H9 (cell line): ENCODE data around the gene GJA10. TPM values are rescaled to one million over a fixed set of nuclear protein-coding genes. Genes with fewer than 3 reads are reported as not detected.
A peak's percentile ranks its signal among the peaks of the same experiment; 100 is the strongest.
"Not testable (repeated sequence)": the region's sequence is repeated elsewhere in the genome, so short reads cannot be mapped to it uniquely, and the experiment has no call there.

ENCODE experiments used
- DNase-seq: peaks from one replicate; pipeline ENCODE4 v3.0.0-alpha.2; 2017
- H2AFZ ChIP-seq: one replicate; pipeline ENCODE4 v1.6.1; 2013; ENCODE audit warnings: mild to moderate bottlenecking, low read length, control low read depth, moderate library complexity
- H2AK5ac ChIP-seq: 2 replicates; pipeline ENCODE4 v1.6.1; 2013; ENCODE audit warnings: low read length, control low read depth, mixed read lengths; ENCODE audit not compliant: insufficient read length
- H2BK120ac ChIP-seq: one replicate; pipeline ENCODE4 v1.6.1; 2013; ENCODE audit warnings: low read depth, mild to moderate bottlenecking, low read length, control low read depth, inconsistent platforms; ENCODE audit not compliant: poor library complexity, severe bottlenecking
- H2BK12ac ChIP-seq: 2 replicates; pipeline ENCODE4 v1.6.1; 2013; ENCODE audit warnings: low read length, control low read depth, mixed read lengths, low read depth; ENCODE audit not compliant: insufficient read length
- H2BK15ac ChIP-seq: 2 replicates; pipeline ENCODE4 v1.6.1; 2013; ENCODE audit warnings: low read depth, low read length, control low read depth
- H2BK20ac ChIP-seq: one replicate; pipeline ENCODE4 v1.6.1; 2013; ENCODE audit warnings: low read depth, mild to moderate bottlenecking, low read length, control low read depth, inconsistent platforms; ENCODE audit not compliant: poor library complexity, severe bottlenecking
- H2BK5ac ChIP-seq: 2 replicates; pipeline ENCODE4 v1.6.1; 2013; ENCODE audit warnings: low read length, control low read depth, mixed read lengths; ENCODE audit not compliant: insufficient read length
- H3K14ac ChIP-seq: 2 replicates; pipeline ENCODE4 v1.6.1; 2013; ENCODE audit warnings: low read length, control low read depth; ENCODE audit not compliant: insufficient read depth
- H3K18ac ChIP-seq: 2 replicates; pipeline ENCODE4 v1.6.1; 2013; ENCODE audit warnings: low read depth, mild to moderate bottlenecking, mixed read lengths, low read length, control low read depth; ENCODE audit not compliant: insufficient read length
- H3K23ac ChIP-seq: 2 replicates; pipeline ENCODE4 v1.6.1; 2013; ENCODE audit warnings: low read length, control low read depth, mixed read lengths, low read depth; ENCODE audit not compliant: insufficient read length
- H3K23me2 ChIP-seq: 2 replicates; pipeline ENCODE4 v1.6.1; 2013; ENCODE audit warnings: low read depth, mild to moderate bottlenecking, mixed read lengths, low read length, control low read depth; ENCODE audit not compliant: insufficient read length, poor library complexity, severe bottlenecking
- H3K27ac ChIP-seq: 2 replicates; pipeline ENCODE4 v1.5.1; 2013; ENCODE audit warnings: low read length, control low read depth, mixed read lengths, low read depth; ENCODE audit not compliant: insufficient read length
- H3K27me3 ChIP-seq: 2 replicates; pipeline ENCODE4 v1.6.1; 2013; ENCODE audit warnings: low read length, control low read depth, inconsistent platforms; ENCODE audit not compliant: insufficient read depth
- H3K4ac ChIP-seq: 2 replicates; pipeline ENCODE4 v1.6.1; 2013; ENCODE audit warnings: low read depth, mild to moderate bottlenecking, control low read depth, inconsistent platforms, low read length, moderate library complexity
- H3K4me1 ChIP-seq: 2 replicates; pipeline ENCODE4 v1.6.1; 2013; ENCODE audit warnings: low read length, control low read depth, inconsistent platforms; ENCODE audit not compliant: insufficient read depth
- H3K4me2 ChIP-seq: 2 replicates; pipeline ENCODE4 v1.6.1; 2013; ENCODE audit warnings: low read length, control low read depth, mixed read lengths; ENCODE audit not compliant: insufficient read length, insufficient read depth
- H3K56ac ChIP-seq: 2 replicates; pipeline ENCODE4 v1.6.1; 2013; ENCODE audit warnings: low read depth, mild to moderate bottlenecking, mixed read lengths, low read length, control low read depth; ENCODE audit not compliant: insufficient read length
- H3K79me1 ChIP-seq: 2 replicates; pipeline ENCODE4 v1.6.1; 2013; ENCODE audit warnings: low read depth, mild to moderate bottlenecking, moderate library complexity, low read length, control low read depth, inconsistent platforms; ENCODE audit not compliant: insufficient read depth, poor library complexity, severe bottlenecking
- H3K79me2 ChIP-seq: 2 replicates; pipeline ENCODE4 v1.6.1; 2013; ENCODE audit warnings: low read length, control low read depth, inconsistent platforms; ENCODE audit not compliant: insufficient read depth
- H3K9ac ChIP-seq: 2 replicates; pipeline ENCODE4 v1.6.1; 2013; ENCODE audit warnings: low read length, control low read depth, mixed read lengths; ENCODE audit not compliant: insufficient read length; ENCODE audit errors: extremely low read depth
- H3K9me3 ChIP-seq: one replicate; pipeline ENCODE4 v1.6.1; 2013; ENCODE audit warnings: low read depth, low read length, inconsistent platforms; ENCODE audit not compliant: control insufficient read depth
- H3T11ph ChIP-seq: one replicate; pipeline ENCODE4 v1.6.1; 2013; ENCODE audit warnings: mild to moderate bottlenecking, low read length, control low read depth, inconsistent platforms
- H4K20me1 ChIP-seq: one replicate; pipeline ENCODE4 v1.6.1; 2013; ENCODE audit not compliant: control insufficient read depth, insufficient read length, insufficient read depth
- H4K5ac ChIP-seq: 2 replicates; pipeline ENCODE4 v1.6.1; 2013; ENCODE audit warnings: low read depth, mild to moderate bottlenecking, mixed read lengths, low read length, control low read depth; ENCODE audit not compliant: insufficient read length
- H4K8ac ChIP-seq: replicated peaks from 2 replicates; pipeline ENCODE4 v1.6.1; 2013; ENCODE audit warnings: low read length, control low read depth, mixed read lengths, low read depth; ENCODE audit not compliant: insufficient read length
- H4K91ac ChIP-seq: 2 replicates; pipeline ENCODE4 v1.6.1; 2013; ENCODE audit warnings: low read depth, mild to moderate bottlenecking, moderate library complexity, mixed read lengths, low read length, control low read depth; ENCODE audit not compliant: insufficient read length
- H3K27ac Mint-ChIP-seq, 3 experiments: 2 replicates in 2 of 3; 3 replicates in 1 of 3; pipeline ENCODE4 v1.8.0; 2020 to 2021; ENCODE audit warnings: mixed read lengths in 3 of 3, mild to moderate bottlenecking in 1 of 3, moderate library complexity in 1 of 3
- H3K27me3 Mint-ChIP-seq: 2 replicates; pipeline ENCODE4 v1.8.0; 2021; ENCODE audit warnings: low read depth, mild to moderate bottlenecking, moderate library complexity, mixed read lengths
- H3K36me3 Mint-ChIP-seq, 3 experiments: 2 replicates in 2 of 3; 3 replicates in 1 of 3; pipeline ENCODE4 v1.8.0; 2020 to 2021; ENCODE audit warnings: low read depth in 3 of 3, mixed read lengths in 3 of 3; ENCODE audit not compliant: insufficient read depth in 1 of 3
- H3K4me1 Mint-ChIP-seq, 2 experiments: 2 replicates each; pipeline ENCODE4 v1.8.0; 2020; ENCODE audit warnings: mixed read lengths in 2 of 2
- H3K4me3 Mint-ChIP-seq, 2 experiments: 2 replicates in 1 of 2; 3 replicates in 1 of 2; pipeline ENCODE4 v1.8.0; 2020 to 2021; ENCODE audit warnings: mild to moderate bottlenecking in 2 of 2, mixed read lengths in 2 of 2, moderate library complexity in 1 of 2
- H3K9me3 Mint-ChIP-seq, 2 experiments: 2 replicates in 1 of 2; 3 replicates in 1 of 2; pipeline ENCODE4 v1.8.0; 2020; ENCODE audit warnings: mild to moderate bottlenecking in 2 of 2, mixed read lengths in 2 of 2, moderate library complexity in 1 of 2
- CTCF ChIP-seq: fragments of 200-600 bp; sonication (generic); conservative IDR thresholded peaks from 3 replicates; pipeline ENCODE4 v1.8.0; 2021; ENCODE audit warnings: antibody characterized with exemption, mild to moderate bottlenecking
- WGBS: extraction: QIAGEN DNeasy Blood & Tissue Kit; methylation state at CpG from one replicate; pipeline ENCODE4 v1.1.7; 2013; ENCODE audit warnings: missing lambda C conversion rate, low lambda C conversion rate, mixed read lengths; ENCODE audit not compliant: insufficient read length; ENCODE audit errors: extremely low coverage; 5-methylcytosine and 5-hydroxymethylcytosine counted together
- total RNA-seq: library from RNA; stranded (reverse); gene quantifications from 2 replicates; pipeline ENCODE4 v1.2.1, GENCODE V29; 2021

Gene GJA10
- total RNA-seq, 1 experiment from 2014 or later: not detected

GRCh38 chr6:89895276-89895874 lies 1.1 kb downstream of the GJA10 start:
- no peak overlapping the region for H3K27ac Mint-ChIP-seq
- Histone ChIP-seq H2BK5ac (no peak overlapping the region), H4K91ac (no peak overlapping the region), H2AK5ac (no peak overlapping the region), H3K23me2 (no peaks in the 10 kb centered on the region), H4K8ac (no peak overlapping the region), H2BK12ac (no peak overlapping the region), H3K27me3 (no peaks in the 10 kb centered on the region), H3K9me3 (no peaks in the 10 kb centered on the region), H3K14ac (no peak overlapping the region), H3K56ac (no peak overlapping the region), H3K79me1 (no peaks in the 10 kb centered on the region), H3K23ac (no peak overlapping the region), H3K4me2 (no peak overlapping the region), H3K4ac (no peak overlapping the region), H3K79me2 (no peaks in the 10 kb centered on the region), H3K9ac (no peak overlapping the region), H3K4me1 (peaks cover 8% of the 10 kb centered on the region), H3T11ph (no peak overlapping the region), H2BK120ac (no peak overlapping the region), H3K18ac (no peak overlapping the region), H2BK20ac (no peak overlapping the region), H2AFZ (no peak overlapping the region), H4K5ac (no peak overlapping the region), H2BK15ac (no peak overlapping the region), H3K27ac (no peak overlapping the region), H4K20me1 (no peaks in the 10 kb centered on the region)
- H3K4me1 Mint-ChIP-seq: peaks cover 34 to 35% of the 10 kb centered on the region in 2 experiments
- no peak overlapping the region for H3K4me3 Mint-ChIP-seq
- no CpG with 5 or more reads among the region's 8 CpGs for WGBS
- H3K27me3 Mint-ChIP-seq: peaks cover 55% of the 10 kb centered on the region
- DNase-seq: peak; percentile 74
- H3K9me3 Mint-ChIP-seq: peaks cover 0 to under 1% of the 10 kb centered on the region in 2 experiments; a peak in 2 of 5 replicates
- no peak for TF ChIP-seq CTCF
- H3K36me3 Mint-ChIP-seq: no peaks in the 10 kb centered on the region

GRCh38 chr6:89910001-89910901 lies 16.0 kb downstream of the GJA10 start:
- not testable (repeated sequence) for H3K36me3 Mint-ChIP-seq, H3K4me1 ChIP-seq, H2BK5ac ChIP-seq, H3K9ac ChIP-seq, H3K27me3 Mint-ChIP-seq, H3K4me3 Mint-ChIP-seq, H2BK12ac ChIP-seq, H3K23me2 ChIP-seq, H2BK120ac ChIP-seq, H4K20me1 ChIP-seq, H3K79me1 ChIP-seq, H3K23ac ChIP-seq, H3K9me3 ChIP-seq, H4K91ac ChIP-seq, H3K14ac ChIP-seq, H2AK5ac ChIP-seq, H3K27me3 ChIP-seq, H3K56ac ChIP-seq, H3K9me3 Mint-ChIP-seq, H2AFZ ChIP-seq, H3K18ac ChIP-seq, H3K79me2 ChIP-seq, H4K5ac ChIP-seq, DNase-seq, H4K8ac ChIP-seq, H3K4me2 ChIP-seq, H2BK20ac ChIP-seq, H3K27ac ChIP-seq, H2BK15ac ChIP-seq, H3K4ac ChIP-seq
- H3T11ph ChIP-seq: peak overlapping the region; percentile 8
- WGBS: no CpG with 5 or more reads among the region's 10 CpGs
- Mint-ChIP-seq H3K4me1 (peaks cover 13 to 18% of the 10 kb centered on the region in 2 experiments), H3K27ac (peak overlapping the region; percentile 4 to 97 (median 27); a peak in 4 of 7 replicates)
